GM15510 (cell line): Measurements from ENCODE around the gene CD109.

ENCODE experiments used
- POLR2A ChIP-seq: IDR thresholded peaks from 3 replicates; pipeline ENCODE4 v1.6.1; 2011; ENCODE audit warnings: borderline replicate concordance; ENCODE audit not compliant: insufficient read length; ENCODE audit errors: extremely low read depth

The CD109 gene

DNA sequence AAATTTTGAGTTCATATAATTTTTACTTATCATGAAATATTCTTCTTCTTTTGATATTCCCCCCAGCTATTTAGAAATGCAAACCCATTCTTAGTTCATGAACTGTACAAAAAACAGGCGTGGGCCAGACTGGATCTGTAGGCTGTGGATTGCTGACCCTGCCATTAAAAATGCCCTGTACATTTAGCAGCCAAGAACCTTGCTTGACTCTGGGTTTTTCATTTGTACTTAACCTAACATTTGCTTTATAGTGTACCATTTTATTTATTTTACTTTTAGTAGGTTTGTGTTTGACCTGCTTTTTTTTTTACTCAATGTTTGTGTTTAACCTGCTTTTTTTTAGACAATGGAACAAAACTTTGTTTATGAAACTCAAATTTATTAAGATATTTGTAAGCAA is 14.9 kb downstream of the CD109 start:
- no peak for TF ChIP-seq POLR2A

DNA sequence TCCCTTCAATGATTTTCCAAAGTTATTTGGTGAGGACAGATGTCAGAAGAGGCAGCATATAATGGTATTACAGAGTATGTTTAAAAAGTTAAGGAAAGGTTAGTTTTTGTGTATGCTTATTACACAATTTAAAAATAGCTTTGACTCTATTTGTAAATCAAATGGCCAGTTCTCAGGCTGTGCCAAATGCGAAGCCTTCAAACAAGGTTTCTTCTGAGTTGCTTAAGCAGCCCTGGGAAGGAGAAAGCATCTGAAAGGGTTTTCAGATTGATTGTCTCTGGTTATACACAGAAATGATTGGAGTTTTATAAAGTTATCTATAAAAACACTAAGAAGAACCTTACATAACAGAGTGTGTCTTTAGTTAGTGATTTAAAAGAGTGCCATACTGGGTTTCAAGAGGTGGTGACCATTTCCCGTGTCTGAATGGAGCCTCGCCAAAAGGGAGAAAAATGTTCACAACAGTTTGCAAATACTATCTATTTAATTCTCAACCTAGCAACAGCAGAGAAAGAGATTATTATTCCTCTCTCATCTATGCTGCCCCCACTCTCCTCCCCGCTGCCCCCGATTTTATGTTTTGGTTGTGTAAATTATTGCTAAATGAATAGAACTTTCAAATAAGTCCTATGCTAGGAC is 16.7 kb downstream of the CD109 start:
- TF ChIP-seq POLR2A = no peak

DNA sequence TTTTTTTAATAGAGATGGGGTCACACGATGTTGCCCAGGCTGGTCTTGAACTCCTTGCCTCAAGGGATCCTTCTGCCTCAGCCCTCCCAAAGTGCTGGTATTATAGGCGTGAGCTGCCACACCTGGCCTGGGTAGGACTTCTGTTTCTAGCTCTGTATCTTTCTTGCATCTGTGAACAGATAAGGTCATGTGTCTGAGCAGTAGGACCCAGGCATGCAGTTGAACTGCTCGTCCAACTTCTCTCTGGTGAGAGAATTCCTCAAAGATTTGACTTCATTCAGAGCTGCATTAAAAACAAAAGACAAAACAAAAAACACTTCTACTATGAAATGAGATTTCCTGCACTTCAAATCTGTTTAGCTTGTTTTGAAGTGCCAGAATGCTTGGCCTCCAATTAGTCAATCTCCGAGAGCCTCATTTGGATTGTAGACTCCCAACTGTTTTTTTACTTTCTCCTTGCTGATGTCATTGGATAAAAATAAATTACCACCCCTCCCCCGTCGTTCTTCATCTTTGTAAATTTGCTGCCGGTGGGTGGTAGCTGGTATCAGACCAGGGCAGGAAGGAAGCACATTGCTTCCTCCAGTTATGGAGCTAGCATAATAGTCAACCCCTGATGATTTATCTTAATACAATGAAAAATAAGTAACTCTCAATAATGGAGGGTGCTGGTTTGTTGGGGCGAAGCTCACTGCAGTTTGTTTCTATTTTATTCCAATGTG is 17.6 kb downstream of the CD109 start:
- no peak for TF ChIP-seq POLR2A

DNA sequence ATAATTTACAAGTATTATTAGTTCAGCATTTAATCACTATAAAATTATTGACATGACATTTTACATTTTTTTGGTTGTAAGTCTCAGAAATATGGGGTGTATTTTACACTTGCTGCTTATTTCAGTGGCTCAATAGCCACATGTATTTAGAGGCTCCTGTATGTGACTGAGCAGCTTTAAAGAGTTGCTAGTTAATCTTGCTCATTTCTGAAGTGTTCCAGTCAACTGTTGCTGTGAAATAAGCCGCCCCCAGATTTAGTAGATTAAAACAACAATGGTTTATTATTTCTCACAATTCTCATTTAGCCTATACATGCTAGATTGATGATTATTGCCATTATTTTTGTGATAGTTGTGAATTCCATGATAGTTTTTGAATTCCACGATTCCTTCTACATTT is 23.0 kb downstream of the CD109 start:
- TF ChIP-seq POLR2A = no peak

DNA sequence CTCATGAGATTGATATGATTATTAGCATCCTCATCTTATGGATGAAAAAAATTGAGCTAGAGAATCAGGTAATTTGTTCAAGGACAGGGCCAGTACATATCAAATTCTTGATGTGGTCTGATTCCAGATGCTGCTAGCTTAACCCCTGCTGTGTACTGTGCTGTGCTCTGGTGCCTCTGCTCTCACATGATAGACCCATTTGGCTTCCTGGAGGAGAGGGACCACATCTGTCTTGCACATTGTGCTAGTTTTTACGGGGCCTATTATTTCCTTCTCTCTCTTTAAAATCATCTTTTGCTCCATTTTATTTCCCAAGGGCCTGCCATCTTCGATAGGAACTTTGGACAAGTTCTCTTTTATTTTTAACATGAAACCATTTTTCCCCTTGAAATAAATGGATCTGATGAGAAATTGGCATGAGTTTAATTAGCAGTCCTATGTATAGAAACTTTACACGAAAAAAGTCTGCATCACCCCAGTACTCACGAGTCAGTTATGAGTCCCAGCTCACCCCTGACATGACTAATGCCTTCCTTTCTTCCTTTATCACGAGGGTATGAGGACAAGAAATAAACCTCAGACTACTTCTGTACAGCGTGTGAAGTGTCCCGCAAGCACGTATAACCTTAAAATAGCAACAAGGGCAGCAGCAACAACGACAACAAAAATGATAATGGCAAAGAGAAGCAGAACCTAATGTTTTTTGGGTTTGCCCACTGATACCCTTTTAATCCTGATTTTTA is 26.5 kb downstream of the CD109 start:
- no peak for TF ChIP-seq POLR2A

DNA sequence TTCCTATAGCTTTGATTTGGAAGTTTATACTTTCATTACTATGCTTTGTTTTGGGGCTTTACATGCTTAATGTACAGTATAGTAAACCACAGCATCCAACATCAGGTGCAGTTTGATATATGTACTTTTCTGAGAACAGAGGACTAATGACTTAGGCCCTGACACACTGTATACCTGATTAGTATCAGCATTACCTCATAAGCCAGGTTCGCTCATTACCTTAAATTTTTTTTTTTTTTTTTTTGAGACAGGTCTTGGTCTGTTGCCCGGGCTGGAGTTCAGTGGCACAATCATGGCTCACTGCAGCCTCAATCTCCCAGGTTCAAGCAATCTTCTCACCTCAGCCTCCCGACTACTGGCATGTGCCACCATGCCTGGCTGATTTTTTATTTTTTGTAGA is 28.4 kb downstream of the CD109 start:
- TF ChIP-seq POLR2A = no peak

DNA sequence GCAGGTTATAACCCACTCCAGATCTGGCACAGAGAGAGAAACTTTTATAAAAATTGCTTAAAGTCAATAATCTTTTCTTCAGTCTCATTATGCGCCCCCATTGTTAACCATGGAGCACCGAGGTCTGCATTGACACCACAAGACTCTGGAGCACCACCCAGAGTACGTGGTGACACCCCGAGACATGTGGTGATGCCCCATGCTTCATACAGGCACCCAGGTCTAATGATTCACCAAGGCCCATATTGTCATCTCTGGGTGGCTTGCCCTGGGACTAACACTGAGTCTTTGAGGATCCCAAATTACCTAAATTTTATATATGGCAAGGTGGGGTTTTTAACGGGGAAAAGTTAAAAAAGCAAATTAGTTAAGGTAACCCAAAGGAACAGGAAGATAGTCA is 31.1 kb downstream of the CD109 start:
- TF ChIP-seq POLR2A = no peak

DNA sequence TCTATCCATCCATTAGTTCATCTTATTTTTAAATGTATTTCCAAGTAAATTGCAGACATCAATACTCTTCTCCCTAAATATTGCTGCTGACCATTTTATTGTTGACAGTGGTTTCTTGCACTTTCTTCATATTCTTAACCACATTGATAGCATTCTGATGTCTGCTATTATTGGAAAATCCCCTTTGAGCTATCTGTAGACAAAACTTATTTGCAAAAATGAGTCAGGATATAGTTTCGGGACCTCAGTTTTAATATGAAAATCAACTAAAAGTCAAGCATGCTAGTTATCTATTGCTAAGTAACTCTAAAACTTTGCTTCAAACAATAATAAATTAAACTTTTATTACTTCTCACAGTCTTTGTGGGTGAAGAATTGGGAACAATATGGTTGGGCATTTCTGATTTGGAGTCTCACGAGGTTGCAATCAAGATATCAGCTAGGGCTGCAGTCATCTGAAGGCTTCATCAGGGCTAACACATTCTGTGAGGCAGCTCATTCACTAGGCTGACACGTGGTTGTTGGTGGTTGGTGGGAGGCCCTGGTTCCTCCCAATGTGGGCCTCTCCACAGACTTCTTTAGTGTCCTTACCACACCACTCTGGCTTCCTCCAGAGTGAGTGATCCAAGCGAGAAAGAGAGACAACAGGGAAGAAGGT is 32.7 kb downstream of the CD109 start:
- no peak for TF ChIP-seq POLR2A

DNA sequence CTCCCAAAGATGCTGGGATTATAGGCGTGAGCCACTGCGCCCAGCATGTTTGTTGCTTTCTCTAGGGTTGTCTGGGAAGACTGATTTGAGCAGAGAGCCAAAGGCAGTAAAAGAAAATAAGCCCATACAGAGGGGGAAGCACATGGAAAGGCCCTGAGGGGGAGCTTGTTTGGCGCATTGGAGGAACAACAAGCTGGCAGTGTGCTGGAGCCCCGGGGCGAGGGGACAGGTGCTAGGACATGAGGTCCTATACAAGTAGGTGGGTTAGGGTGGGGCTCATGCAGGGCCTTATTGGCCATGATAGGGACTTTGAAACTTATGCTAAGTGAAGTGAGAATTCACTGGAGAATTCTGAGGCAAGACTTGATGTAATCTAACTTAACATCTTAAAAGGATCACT is 35.3 kb downstream of the CD109 start:
- no peak for TF ChIP-seq POLR2A

DNA sequence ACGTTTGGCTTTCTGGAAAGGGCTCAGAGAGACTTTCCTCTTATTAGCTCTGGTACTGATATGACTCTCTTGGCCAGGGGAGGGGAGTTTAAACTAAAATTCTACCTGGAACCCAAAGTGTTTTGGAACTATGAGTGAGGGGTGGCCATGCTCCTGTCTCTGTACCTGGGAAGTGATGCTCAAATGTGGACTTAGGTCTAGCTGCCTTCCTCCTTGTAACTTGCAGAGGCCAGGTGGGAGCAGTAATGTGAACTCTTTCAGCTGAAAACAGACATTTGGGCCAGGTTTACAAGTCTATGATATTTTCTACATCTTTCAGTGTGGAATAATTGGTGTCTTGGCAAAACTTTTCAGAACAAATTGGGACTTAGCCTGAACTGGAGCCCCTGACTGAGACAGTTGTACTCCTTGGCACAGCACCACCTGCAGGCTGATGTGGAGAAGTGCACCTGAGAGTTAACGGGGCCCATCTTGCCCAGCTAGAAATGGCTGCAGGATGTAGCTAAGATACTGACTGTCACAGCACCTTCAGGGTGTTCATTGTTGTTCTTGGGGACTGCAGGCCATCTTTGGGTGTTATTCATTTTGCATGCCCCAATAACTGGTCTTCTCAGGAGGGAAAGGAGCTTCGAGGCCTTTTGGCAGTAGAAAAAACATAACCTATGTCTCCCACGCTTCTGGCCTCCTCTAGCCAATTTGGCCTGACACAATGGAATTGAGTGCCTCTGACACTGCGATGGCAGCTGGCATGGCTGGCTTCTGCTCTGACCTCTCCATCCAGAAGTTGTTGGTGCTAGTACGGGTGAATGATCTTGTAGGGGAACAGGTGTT is 37.1 kb downstream of the CD109 start:
- TF ChIP-seq POLR2A = no peak

DNA sequence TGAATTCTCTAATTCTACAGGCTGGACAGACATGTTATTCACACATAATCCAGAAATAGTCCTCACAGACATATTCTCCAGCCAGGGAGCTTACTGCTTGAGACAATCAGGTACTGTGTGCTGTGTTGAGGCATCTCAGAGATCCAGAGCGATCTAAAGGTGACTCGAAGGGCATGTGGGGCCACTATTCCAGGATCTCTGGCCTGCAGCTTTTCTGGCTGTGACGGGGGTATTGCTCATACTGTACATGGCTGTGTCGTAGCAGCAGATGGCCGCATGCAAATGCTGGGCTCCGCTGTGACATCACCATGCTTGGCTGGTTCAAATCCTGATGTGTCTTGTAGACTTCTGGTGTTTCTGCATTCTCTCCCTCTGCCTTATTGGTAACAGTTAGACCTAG is 37.8 kb downstream of the CD109 start:
- TF ChIP-seq POLR2A = no peak

DNA sequence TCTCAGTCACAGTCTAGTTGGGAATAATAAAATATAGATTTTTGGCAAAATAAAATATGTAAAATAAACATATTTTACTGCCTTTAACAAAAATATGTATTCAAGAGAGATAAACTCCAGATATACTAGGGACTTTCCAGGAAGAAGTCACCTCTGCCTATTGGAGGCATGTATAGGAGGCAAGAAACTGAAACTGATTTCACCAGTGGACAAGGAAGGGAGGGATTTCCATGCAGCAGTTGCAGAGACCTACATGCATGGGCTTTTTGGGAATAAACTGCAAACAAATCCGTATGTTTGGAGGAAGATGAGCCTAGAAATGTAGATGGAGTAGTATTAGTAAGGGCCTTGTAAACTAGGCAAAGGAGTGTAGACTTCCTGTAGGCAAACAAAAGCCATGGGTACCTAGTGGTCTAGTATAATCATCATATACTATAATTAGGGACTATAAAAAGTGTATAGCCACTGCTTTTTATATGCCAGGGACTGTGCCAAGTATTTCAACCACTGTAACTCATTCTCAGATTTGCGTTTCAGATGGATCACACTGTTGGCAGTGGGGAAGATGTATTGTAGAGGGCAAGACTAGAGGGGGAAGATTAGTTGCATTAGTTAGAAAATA is 38.9 kb downstream of the CD109 start:
- TF ChIP-seq POLR2A = no peak

DNA sequence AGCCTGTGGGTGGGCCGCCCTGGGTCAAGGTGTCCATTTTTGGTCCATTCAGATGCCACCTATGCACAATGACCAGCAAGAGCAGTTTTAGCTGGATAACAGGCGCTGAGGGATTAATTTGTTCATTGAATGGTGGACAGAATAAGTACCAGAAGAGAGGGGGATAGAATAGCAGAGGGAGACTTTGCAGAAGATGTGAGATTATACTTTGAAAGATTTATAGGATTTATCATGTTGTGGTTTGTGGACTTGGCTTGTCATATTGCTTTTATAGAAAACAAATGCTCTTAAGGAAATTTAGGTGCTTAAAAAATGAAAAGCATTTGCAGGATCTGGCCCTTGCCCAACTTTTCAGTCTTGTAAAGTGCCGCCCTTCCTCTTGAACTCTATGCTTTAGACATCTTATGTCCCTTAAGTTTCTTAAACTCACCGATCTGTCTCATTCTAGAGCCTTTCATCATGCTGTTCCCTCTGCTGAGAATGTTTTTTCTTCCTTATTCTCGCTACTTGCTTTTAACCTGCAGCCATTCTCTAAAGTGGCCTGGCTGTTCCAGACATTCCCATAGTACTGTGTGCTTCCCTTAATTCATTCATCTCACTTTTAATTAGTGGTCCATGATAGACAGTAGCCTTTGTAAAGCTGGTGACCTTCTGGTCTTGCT is 42.5 kb downstream of the CD109 start:
- TF ChIP-seq POLR2A = no peak
